ENCODE measurements around the gene STX1A. TPM values are rescaled to one million over a fixed set of nuclear protein-coding genes. Genes with fewer than 3 reads are reported as not detected.
A peak's percentile ranks its signal among the peaks of the same experiment; 100 is the strongest.

STX1A gene
- total RNA-seq, 1 experiment from 2014 or later, result 20.4 TPM

DNA sequence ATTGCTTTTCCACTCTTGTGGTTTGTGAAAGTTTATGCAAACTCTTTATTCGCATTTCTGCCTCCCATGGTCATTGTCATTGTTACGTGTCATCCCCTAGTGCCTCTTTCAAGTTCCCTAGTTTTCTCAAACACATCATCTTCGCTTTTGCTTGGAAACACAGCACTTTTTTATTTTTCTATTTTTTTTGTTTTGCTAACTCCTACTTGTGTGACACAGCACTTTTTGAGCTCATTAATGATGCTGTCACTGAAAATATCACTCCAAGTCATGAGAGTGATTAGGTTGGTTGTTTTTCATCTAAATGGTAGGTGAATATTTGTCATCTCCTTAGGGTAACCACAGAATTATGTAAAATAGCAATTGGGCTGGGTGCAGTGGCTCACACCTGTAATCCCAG lies 8.5 kb upstream of the STX1A start:
- ATAC-seq, result no peak
- Mint-ChIP-seq H3K4me3 (no peak overlapping the region), H3K9me3 (no peaks in the 10 kb centered on the region), H3K27ac (no peak overlapping the region), H3K27me3 (ENCODE audit: low read depth) (no peaks in the 10 kb centered on the region; the same call in 1 of the 2 replicates), H3K36me3 (no peaks in the 10 kb centered on the region), H3K4me1 (peaks cover 13% of the 10 kb centered on the region)
- ChIA-PET CTCF (interaction anchor here (0.7 to 2.7 kb wide), 4 partner anchors 8 to 121 kb away, joined by 4 to 17 read pairs (median 5); partner anchors contain the start of gene STX1A), POLR2A (interaction anchor here (0.6 kb wide), 1 partner anchor 212 kb away, joined by 3 read pairs; no protein-coding TSS in a partner anchor)
- TF ChIP-seq HMGA2 (CRISPR knock-in tag; IDR thresholded peaks at IDR 0.05) (no peak), ATF1 (CRISPR knock-in tag; IDR thresholded peaks at IDR 0.05) (no peak), ZNF317 (CRISPR knock-in tag; IDR thresholded peaks at IDR 0.05; ENCODE audit: borderline replicate concordance, low read depth) (no peak), CREM (CRISPR knock-in tag; IDR thresholded peaks at IDR 0.05) (no peak), FOXJ3 (CRISPR knock-in tag; IDR thresholded peaks at IDR 0.05; ENCODE audit: borderline replicate concordance) (no peak), MYBL2 (CRISPR knock-in tag; IDR thresholded peaks at IDR 0.05) (no peak), ZNF232 (CRISPR knock-in tag; IDR thresholded peaks at IDR 0.05) (no peak), GABPB1 (CRISPR knock-in tag; IDR thresholded peaks at IDR 0.05) (no peak)
- TF ChIP-seq, protein P1, sequence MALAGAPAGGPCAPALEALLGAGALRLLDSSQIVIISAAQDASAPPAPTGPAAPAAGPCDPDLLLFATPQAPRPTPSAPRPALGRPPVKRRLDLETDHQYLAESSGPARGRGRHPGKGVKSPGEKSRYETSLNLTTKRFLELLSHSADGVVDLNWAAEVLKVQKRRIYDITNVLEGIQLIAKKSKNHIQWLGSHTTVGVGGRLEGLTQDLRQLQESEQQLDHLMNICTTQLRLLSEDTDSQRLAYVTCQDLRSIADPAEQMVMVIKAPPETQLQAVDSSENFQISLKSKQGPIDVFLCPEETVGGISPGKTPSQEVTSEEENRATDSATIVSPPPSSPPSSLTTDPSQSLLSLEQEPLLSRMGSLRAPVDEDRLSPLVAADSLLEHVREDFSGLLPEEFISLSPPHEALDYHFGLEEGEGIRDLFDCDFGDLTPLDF (CRISPR knock-in tag; IDR thresholded peaks at IDR 0.05), result no peak
- TF ChIP-seq, protein P2, sequence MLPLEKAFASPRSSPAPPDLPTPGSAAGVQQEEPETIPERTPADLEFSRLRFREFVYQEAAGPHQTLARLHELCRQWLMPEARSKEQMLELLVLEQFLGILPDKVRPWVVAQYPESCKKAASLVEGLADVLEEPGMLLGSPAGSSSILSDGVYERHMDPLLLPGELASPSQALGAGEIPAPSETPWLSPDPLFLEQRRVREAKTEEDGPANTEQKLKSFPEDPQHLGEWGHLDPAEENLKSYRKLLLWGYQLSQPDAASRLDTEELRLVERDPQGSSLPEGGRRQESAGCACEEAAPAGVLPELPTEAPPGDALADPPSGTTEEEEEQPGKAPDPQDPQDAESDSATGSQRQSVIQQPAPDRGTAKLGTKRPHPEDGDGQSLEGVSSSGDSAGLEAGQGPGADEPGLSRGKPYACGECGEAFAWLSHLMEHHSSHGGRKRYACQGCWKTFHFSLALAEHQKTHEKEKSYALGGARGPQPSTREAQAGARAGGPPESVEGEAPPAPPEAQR (CRISPR knock-in tag; IDR thresholded peaks at IDR 0.05), result no peak
- DNase-seq (ENCODE audit: low spot score), result no peak

DNA sequence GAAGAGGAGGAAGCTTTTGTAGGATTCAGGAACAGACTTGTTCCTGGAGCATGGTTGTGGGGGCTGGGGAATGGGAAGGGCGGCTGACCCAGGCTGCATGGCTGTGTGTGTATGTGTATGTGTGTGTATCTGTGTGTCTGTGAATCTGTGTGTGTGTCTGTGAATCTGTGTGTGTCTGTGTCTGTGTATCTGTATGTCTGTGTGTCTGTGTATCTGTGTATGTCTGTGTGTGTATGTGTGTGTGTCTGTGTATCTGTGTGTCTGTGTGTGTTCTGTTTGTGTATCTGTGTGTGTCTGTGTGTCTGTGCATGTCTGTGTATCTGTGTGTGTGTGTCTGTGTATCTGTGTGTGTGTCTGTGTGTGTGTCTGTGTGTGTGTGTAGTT lies 6.6 kb upstream of the STX1A start:
- POLR2A ChIA-PET, result interaction anchor here (1.0 kb wide), 1 partner anchor 12 kb away, joined by 4 read pairs; the partner anchor contains the start of gene ABHD11
- ATAC-seq (peak; percentile 8; the same call in 1 of the 2 replicates), DNase-seq (ENCODE audit: low spot score) (no peak)
- Mint-ChIP-seq H3K27me3 (ENCODE audit: low read depth) (peaks cover 15% of the 10 kb centered on the region), H3K27ac (no peak overlapping the region), H3K4me3 (no peak overlapping the region), H3K36me3 (no peaks in the 10 kb centered on the region), H3K4me1 (peaks cover 13% of the 10 kb centered on the region), H3K9me3 (no peaks in the 10 kb centered on the region)
- TF ChIP-seq OVOL2 (CRISPR knock-in tag; IDR thresholded peaks at IDR 0.05; ENCODE audit: borderline replicate concordance) (no peak), CBFB (CRISPR knock-in tag; IDR thresholded peaks at IDR 0.05; ENCODE audit: low read depth) (no peak), ATF1 (CRISPR knock-in tag; IDR thresholded peaks at IDR 0.05) (no peak), ZNF121 (CRISPR knock-in tag; IDR thresholded peaks at IDR 0.05) (no peak), ZNF396 (CRISPR knock-in tag; IDR thresholded peaks at IDR 0.05; ENCODE audit: borderline replicate concordance) (no peak)
- TF ChIP-seq, protein P3, sequence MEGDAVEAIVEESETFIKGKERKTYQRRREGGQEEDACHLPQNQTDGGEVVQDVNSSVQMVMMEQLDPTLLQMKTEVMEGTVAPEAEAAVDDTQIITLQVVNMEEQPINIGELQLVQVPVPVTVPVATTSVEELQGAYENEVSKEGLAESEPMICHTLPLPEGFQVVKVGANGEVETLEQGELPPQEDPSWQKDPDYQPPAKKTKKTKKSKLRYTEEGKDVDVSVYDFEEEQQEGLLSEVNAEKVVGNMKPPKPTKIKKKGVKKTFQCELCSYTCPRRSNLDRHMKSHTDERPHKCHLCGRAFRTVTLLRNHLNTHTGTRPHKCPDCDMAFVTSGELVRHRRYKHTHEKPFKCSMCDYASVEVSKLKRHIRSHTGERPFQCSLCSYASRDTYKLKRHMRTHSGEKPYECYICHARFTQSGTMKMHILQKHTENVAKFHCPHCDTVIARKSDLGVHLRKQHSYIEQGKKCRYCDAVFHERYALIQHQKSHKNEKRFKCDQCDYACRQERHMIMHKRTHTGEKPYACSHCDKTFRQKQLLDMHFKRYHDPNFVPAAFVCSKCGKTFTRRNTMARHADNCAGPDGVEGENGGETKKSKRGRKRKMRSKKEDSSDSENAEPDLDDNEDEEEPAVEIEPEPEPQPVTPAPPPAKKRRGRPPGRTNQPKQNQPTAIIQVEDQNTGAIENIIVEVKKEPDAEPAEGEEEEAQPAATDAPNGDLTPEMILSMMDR (IDR thresholded peaks at IDR 0.05), result no peak; the same call in 1 of the 2 replicates
- TF ChIP-seq, protein P4, sequence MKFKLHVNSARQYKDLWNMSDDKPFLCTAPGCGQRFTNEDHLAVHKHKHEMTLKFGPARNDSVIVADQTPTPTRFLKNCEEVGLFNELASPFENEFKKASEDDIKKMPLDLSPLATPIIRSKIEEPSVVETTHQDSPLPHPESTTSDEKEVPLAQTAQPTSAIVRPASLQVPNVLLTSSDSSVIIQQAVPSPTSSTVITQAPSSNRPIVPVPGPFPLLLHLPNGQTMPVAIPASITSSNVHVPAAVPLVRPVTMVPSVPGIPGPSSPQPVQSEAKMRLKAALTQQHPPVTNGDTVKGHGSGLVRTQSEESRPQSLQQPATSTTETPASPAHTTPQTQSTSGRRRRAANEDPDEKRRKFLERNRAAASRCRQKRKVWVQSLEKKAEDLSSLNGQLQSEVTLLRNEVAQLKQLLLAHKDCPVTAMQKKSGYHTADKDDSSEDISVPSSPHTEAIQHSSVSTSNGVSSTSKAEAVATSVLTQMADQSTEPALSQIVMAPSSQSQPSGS (CRISPR knock-in tag; IDR thresholded peaks at IDR 0.05; ENCODE audit: borderline replicate concordance, low read depth), result no peak
- TF ChIP-seq, protein P5, sequence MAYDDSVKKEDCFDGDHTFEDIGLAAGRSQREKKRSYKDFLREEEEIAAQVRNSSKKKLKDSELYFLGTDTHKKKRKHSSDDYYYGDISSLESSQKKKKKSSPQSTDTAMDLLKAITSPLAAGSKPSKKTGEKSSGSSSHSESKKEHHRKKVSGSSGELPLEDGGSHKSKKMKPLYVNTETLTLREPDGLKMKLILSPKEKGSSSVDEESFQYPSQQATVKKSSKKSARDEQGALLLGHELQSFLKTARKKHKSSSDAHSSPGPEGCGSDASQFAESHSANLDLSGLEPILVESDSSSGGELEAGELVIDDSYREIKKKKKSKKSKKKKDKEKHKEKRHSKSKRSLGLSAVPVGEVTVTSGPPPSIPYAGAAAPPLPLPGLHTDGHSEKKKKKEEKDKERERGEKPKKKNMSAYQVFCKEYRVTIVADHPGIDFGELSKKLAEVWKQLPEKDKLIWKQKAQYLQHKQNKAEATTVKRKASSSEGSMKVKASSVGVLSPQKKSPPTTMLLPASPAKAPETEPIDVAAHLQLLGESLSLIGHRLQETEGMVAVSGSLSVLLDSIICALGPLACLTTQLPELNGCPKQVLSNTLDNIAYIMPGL (CRISPR knock-in tag; IDR thresholded peaks at IDR 0.05), result no peak
- CTCF ChIA-PET, result interaction anchor here (0.8 to 2.4 kb wide), 24 partner anchors 9 to 253 kb away, joined by 3 to 113 read pairs (median 6); partner anchors contain the start of genes BCL7B, MLXIPL and TBL2
